ENCODE measurements around the gene ADAMTS5. TPM values are rescaled to one million over a fixed set of nuclear protein-coding genes. Genes with fewer than 3 reads are reported as not detected.

The ADAMTS5 gene
- total RNA-seq, 1 donor from 2014 or later, result 14.1 TPM

- Mint-ChIP-seq H3K27ac (ENCODE audit: unreplicated experiment) (no peak overlapping the region), H3K9me3 (ENCODE audit: unreplicated experiment) (no peaks in the 10 kb centered on the region), H3K27me3 (ENCODE audit: low read depth, unreplicated experiment) (peaks cover 18% of the 10 kb centered on the region), H3K4me1 (ENCODE audit: low read depth, unreplicated experiment) (peaks cover 2% of the 10 kb centered on the region), H3K4me3 (ENCODE audit: unreplicated experiment) (no peak overlapping the region), H3K36me3 (ENCODE audit: low read depth, unreplicated experiment) (no peaks in the 10 kb centered on the region)
- Histone ChIP-seq H3K36me3 (ENCODE audit: insufficient read depth, low read length) (no peaks in the 10 kb centered on the region), H4K20me1 (ENCODE audit: insufficient read depth, low read length) (no peaks in the 10 kb centered on the region), H3K9ac (ENCODE audit: low read length) (no peak overlapping the region), H2AFZ (ENCODE audit: low read depth, low read length) (no peak overlapping the region), H3K9me3 (ENCODE audit: insufficient read depth, low read depth, low read length) (no peaks in the 10 kb centered on the region), H3K4me2 (ENCODE audit: low read length) (no peak overlapping the region), H3K27ac (ENCODE audit: low read depth, low read length) (no peak overlapping the region), H3K4me3 (ENCODE audit: insufficient read depth, low read depth, low read length) (no peak overlapping the region), H3K27me3 (ENCODE audit: insufficient read depth, low read length) (peaks cover 4% of the 10 kb centered on the region), H3K79me2 (ENCODE audit: insufficient read depth, low read length) (no peaks in the 10 kb centered on the region), H3K4me1 (ENCODE audit: insufficient read depth, low read length) (no peaks in the 10 kb centered on the region)
- DNase-seq (ENCODE audit: low read depth) (no peak), FAIRE-seq (no peak)
- TF ChIP-seq CTCF (IDR thresholded peaks at IDR 0.05; ENCODE audit: insufficient read depth, low read depth, low read length), result no peak
- no peak for TF ChIP-seq EZH2 (IDR thresholded peaks at IDR 0.05; ENCODE audit: insufficient read depth, low read length)
Observed at GRCh38 chr21:26972192-26972591, 5.3 kb upstream of the ADAMTS5 start.

GRCh38 chr21:26969971-26970725 lies 3.3 kb upstream of the ADAMTS5 start:
- Histone ChIP-seq H3K9ac (ENCODE audit: low read length) (no peak overlapping the region), H3K36me3 (ENCODE audit: insufficient read depth, low read length) (no peaks in the 10 kb centered on the region), H3K4me3 (ENCODE audit: insufficient read depth, low read depth, low read length) (no peak overlapping the region), H3K27ac (ENCODE audit: low read depth, low read length) (no peak overlapping the region), H3K9me3 (ENCODE audit: insufficient read depth, low read depth, low read length) (no peaks in the 10 kb centered on the region), H3K79me2 (ENCODE audit: insufficient read depth, low read length) (no peaks in the 10 kb centered on the region), H3K4me1 (ENCODE audit: insufficient read depth, low read length) (peaks cover 4% of the 10 kb centered on the region), H3K27me3 (ENCODE audit: insufficient read depth, low read length) (peaks cover 11% of the 10 kb centered on the region), H2AFZ (ENCODE audit: low read depth, low read length) (no peak overlapping the region), H4K20me1 (ENCODE audit: insufficient read depth, low read length) (no peaks in the 10 kb centered on the region), H3K4me2 (ENCODE audit: low read length) (no peak overlapping the region)
- FAIRE-seq (no peak), DNase-seq (ENCODE audit: low read depth) (no peak)
- H3K9me3 Mint-ChIP-seq (ENCODE audit: unreplicated experiment), result no peaks in the 10 kb centered on the region
- TF ChIP-seq CTCF (IDR thresholded peaks at IDR 0.05; ENCODE audit: insufficient read depth, low read depth, low read length) (no peak), EZH2 (IDR thresholded peaks at IDR 0.05; ENCODE audit: insufficient read depth, low read length) (no peak)
- no peak overlapping the region for H3K4me3 Mint-ChIP-seq (ENCODE audit: unreplicated experiment)
- peaks cover 23% of the 10 kb centered on the region for H3K27me3 Mint-ChIP-seq (ENCODE audit: low read depth, unreplicated experiment)
- no peak overlapping the region for H3K27ac Mint-ChIP-seq (ENCODE audit: unreplicated experiment)
- H3K4me1 Mint-ChIP-seq (ENCODE audit: low read depth, unreplicated experiment), result peaks cover 2% of the 10 kb centered on the region
- H3K36me3 Mint-ChIP-seq (ENCODE audit: low read depth, unreplicated experiment), result no peaks in the 10 kb centered on the region

GRCh38 chr21:26966649-26967061 lies 233 bp downstream of the ADAMTS5 start:
- H3K4me3 ChIP-seq (ENCODE audit: insufficient read depth, low read depth, low read length), result peak overlapping the region; percentile 66
- H3K27ac ChIP-seq (ENCODE audit: low read depth, low read length), result no peak overlapping the region
- Mint-ChIP-seq H3K9me3 (ENCODE audit: unreplicated experiment) (no peaks in the 10 kb centered on the region), H3K27me3 (ENCODE audit: low read depth, unreplicated experiment) (peaks cover 25% of the 10 kb centered on the region), H3K4me1 (ENCODE audit: low read depth, unreplicated experiment) (peaks cover 2% of the 10 kb centered on the region), H3K4me3 (ENCODE audit: unreplicated experiment) (peak overlapping the region; percentile 94), H3K36me3 (ENCODE audit: low read depth, unreplicated experiment) (peaks cover 5% of the 10 kb centered on the region), H3K27ac (ENCODE audit: unreplicated experiment) (peak overlapping the region; percentile 96)
- FAIRE-seq, result no peak
- H3K27me3 ChIP-seq (ENCODE audit: insufficient read depth, low read length), result peaks cover 15% of the 10 kb centered on the region
- H3K9me3 ChIP-seq (ENCODE audit: insufficient read depth, low read depth, low read length), result no peaks in the 10 kb centered on the region
- no peaks in the 10 kb centered on the region for H3K79me2 ChIP-seq (ENCODE audit: insufficient read depth, low read length)
- no peaks in the 10 kb centered on the region for H4K20me1 ChIP-seq (ENCODE audit: insufficient read depth, low read length)
- TF ChIP-seq EZH2 (IDR thresholded peaks at IDR 0.05; ENCODE audit: insufficient read depth, low read length) (no peak), CTCF (IDR thresholded peaks at IDR 0.05; ENCODE audit: insufficient read depth, low read depth, low read length) (no peak)
- peak overlapping the region; percentile 90 for H3K4me2 ChIP-seq (ENCODE audit: low read length)
- peaks cover 4% of the 10 kb centered on the region for H3K4me1 ChIP-seq (ENCODE audit: insufficient read depth, low read length)
- no peaks in the 10 kb centered on the region for H3K36me3 ChIP-seq (ENCODE audit: insufficient read depth, low read length)
- peak overlapping the region; percentile 60 for H3K9ac ChIP-seq (ENCODE audit: low read length)
- peak; percentile 10 for DNase-seq (ENCODE audit: low read depth)
- peak overlapping the region; percentile 69 for H2AFZ ChIP-seq (ENCODE audit: low read depth, low read length)

Measured in astrocyte (in vitro differentiated cells and primary cell).